Nephron (organoid): ENCODE measurements around the gene IL21.

ENCODE experiments used
- H3K27ac Mint-ChIP-seq, 3 experiments: 2 replicates each; pipeline ENCODE4 v1.8.0; 2020; ENCODE audit warnings: mixed read lengths in 3 of 3, mild to moderate bottlenecking in 2 of 3, moderate library complexity in 1 of 3
- H3K27me3 Mint-ChIP-seq: 2 replicates; pipeline ENCODE4 v1.8.0; 2021; ENCODE audit warnings: low read depth, mild to moderate bottlenecking, moderate library complexity, mixed read lengths
- H3K36me3 Mint-ChIP-seq: 2 replicates; pipeline ENCODE4 v1.8.0; 2020; ENCODE audit warnings: low read depth, mixed read lengths
- H3K4me1 Mint-ChIP-seq: 2 replicates; pipeline ENCODE4 v1.8.0; 2020; ENCODE audit warnings: mixed read lengths
- H3K4me3 Mint-ChIP-seq, 3 experiments: 2 replicates each; pipeline ENCODE4 v1.8.0; 2020; ENCODE audit warnings: mild to moderate bottlenecking in 3 of 3, mixed read lengths in 3 of 3, moderate library complexity in 2 of 3
- H3K9me3 Mint-ChIP-seq: 2 replicates; pipeline ENCODE4 v1.8.0; 2020; ENCODE audit warnings: mixed read lengths
- CTCF ChIP-seq, 3 experiments: fragments of 200-600 bp; sonication (generic); IDR thresholded peaks; one replicate each; pipeline ENCODE4 v1.5.0; 2021; ENCODE audit warnings: antibody characterized with exemption in 3 of 3; ENCODE audit not compliant: unreplicated experiment in 3 of 3

IL21 gene

GRCh38 chr4:122643257-122643656 lies 22.4 kb upstream of the IL21 start:
- no peaks in the 10 kb centered on the region for H3K27me3 Mint-ChIP-seq
- TF ChIP-seq CTCF (IDR thresholded peaks at IDR 0.05; ENCODE audit: unreplicated experiment in 3 of 3) = no peak
- H3K4me1 Mint-ChIP-seq = no peaks in the 10 kb centered on the region
- no peaks in the 10 kb centered on the region for H3K36me3 Mint-ChIP-seq
- H3K4me3 Mint-ChIP-seq = no peak overlapping the region
- no peak overlapping the region for H3K27ac Mint-ChIP-seq
- no peaks in the 10 kb centered on the region for H3K9me3 Mint-ChIP-seq

- Mint-ChIP-seq H3K4me3 (no peak overlapping the region), H3K27ac (no peak overlapping the region), H3K9me3 (no peaks in the 10 kb centered on the region), H3K4me1 (no peaks in the 10 kb centered on the region), H3K27me3 (no peaks in the 10 kb centered on the region), H3K36me3 (no peaks in the 10 kb centered on the region)
- no peak for TF ChIP-seq CTCF (IDR thresholded peaks at IDR 0.05; ENCODE audit: unreplicated experiment in 3 of 3)
These were observed 18.3 kb upstream of the IL21 start for GRCh38 chr4:122639181-122639580.

GRCh38 chr4:122636697-122637096 lies 15.8 kb upstream of the IL21 start:
- no peak for TF ChIP-seq CTCF (IDR thresholded peaks at IDR 0.05; ENCODE audit: unreplicated experiment in 3 of 3)
- Mint-ChIP-seq H3K27ac (no peak overlapping the region), H3K36me3 (no peaks in the 10 kb centered on the region), H3K4me3 (no peak overlapping the region), H3K27me3 (no peaks in the 10 kb centered on the region), H3K9me3 (no peaks in the 10 kb centered on the region), H3K4me1 (peaks cover 6% of the 10 kb centered on the region)

GRCh38 chr4:122635205-122635604 lies 14.3 kb upstream of the IL21 start:
- H3K27me3 Mint-ChIP-seq = no peaks in the 10 kb centered on the region
- peaks cover 6% of the 10 kb centered on the region for H3K4me1 Mint-ChIP-seq
- TF ChIP-seq CTCF (IDR thresholded peaks at IDR 0.05; ENCODE audit: unreplicated experiment in 3 of 3) = no peak
- no peaks in the 10 kb centered on the region for H3K9me3 Mint-ChIP-seq
- no peak overlapping the region for H3K27ac Mint-ChIP-seq
- no peaks in the 10 kb centered on the region for H3K36me3 Mint-ChIP-seq
- H3K4me3 Mint-ChIP-seq = no peak overlapping the region

- peaks cover 6% of the 10 kb centered on the region for H3K4me1 Mint-ChIP-seq
- H3K9me3 Mint-ChIP-seq = no peaks in the 10 kb centered on the region
- no peak overlapping the region for H3K27ac Mint-ChIP-seq
- no peak overlapping the region for H3K4me3 Mint-ChIP-seq
- TF ChIP-seq CTCF (IDR thresholded peaks at IDR 0.05; ENCODE audit: unreplicated experiment in 3 of 3) = no peak
- no peaks in the 10 kb centered on the region for H3K36me3 Mint-ChIP-seq
- no peaks in the 10 kb centered on the region for H3K27me3 Mint-ChIP-seq
These were observed 12.3 kb upstream of the IL21 start for GRCh38 chr4:122633211-122633610.

GRCh38 chr4:122632396-122633143 lies 11.7 kb upstream of the IL21 start:
- Mint-ChIP-seq H3K27ac (no peak overlapping the region), H3K36me3 (no peaks in the 10 kb centered on the region), H3K4me3 (no peak overlapping the region), H3K4me1 (peaks cover 6% of the 10 kb centered on the region), H3K27me3 (no peaks in the 10 kb centered on the region), H3K9me3 (no peaks in the 10 kb centered on the region)
- TF ChIP-seq CTCF (IDR thresholded peaks at IDR 0.05; ENCODE audit: unreplicated experiment in 3 of 3) = no peak
